Measurements from ENCODE around the gene SLC13A4.

DNA sequence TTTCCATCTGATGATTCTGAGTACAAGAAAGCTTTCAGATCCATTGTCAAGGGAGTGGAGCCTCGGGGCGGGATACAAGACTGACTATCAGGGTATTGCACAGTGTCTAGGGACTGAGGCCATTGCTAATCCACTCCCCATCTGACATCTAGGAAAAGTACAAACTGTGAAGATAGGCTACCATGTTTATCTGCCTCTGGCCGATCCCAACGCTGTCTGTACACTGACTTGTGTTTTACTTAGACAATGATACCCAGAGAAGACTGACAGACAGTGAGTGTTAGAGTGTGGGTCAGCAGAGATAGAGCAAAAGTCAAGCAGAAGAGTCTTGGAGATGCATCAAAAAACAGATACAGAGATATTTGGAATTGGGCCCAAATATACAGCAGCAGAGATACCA is 3.1 kb upstream of the SLC13A4 start:
- TF ChIP-seq, protein P1, sequence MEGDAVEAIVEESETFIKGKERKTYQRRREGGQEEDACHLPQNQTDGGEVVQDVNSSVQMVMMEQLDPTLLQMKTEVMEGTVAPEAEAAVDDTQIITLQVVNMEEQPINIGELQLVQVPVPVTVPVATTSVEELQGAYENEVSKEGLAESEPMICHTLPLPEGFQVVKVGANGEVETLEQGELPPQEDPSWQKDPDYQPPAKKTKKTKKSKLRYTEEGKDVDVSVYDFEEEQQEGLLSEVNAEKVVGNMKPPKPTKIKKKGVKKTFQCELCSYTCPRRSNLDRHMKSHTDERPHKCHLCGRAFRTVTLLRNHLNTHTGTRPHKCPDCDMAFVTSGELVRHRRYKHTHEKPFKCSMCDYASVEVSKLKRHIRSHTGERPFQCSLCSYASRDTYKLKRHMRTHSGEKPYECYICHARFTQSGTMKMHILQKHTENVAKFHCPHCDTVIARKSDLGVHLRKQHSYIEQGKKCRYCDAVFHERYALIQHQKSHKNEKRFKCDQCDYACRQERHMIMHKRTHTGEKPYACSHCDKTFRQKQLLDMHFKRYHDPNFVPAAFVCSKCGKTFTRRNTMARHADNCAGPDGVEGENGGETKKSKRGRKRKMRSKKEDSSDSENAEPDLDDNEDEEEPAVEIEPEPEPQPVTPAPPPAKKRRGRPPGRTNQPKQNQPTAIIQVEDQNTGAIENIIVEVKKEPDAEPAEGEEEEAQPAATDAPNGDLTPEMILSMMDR (IDR thresholded peaks at IDR 0.05; ENCODE audit: extremely low read depth in 1 of 2, insufficient read depth in 1 of 2, low read depth in 1 of 2, low read length in 2 of 2) = no peak
- TF ChIP-seq MYC (IDR thresholded peaks at IDR 0.05; ENCODE audit: low read depth, low read length) (no peak), POLR2AphosphoS5 (IDR thresholded peaks at IDR 0.05; ENCODE audit: insufficient read depth, low read depth, low read length) (no peak), EZH2 (IDR thresholded peaks at IDR 0.05; ENCODE audit: borderline replicate concordance, low read depth, low read length, severe bottlenecking) (no peak), JUN (IDR thresholded peaks at IDR 0.05; ENCODE audit: borderline replicate concordance, insufficient read depth, insufficient read length, low read depth) (no peak), GATA2 (IDR thresholded peaks at IDR 0.05; ENCODE audit: insufficient read depth, insufficient read length, low read depth, low read length) (no peak), FOS (IDR thresholded peaks at IDR 0.05; ENCODE audit: borderline replicate concordance, insufficient read depth, low read length) (no peak), POLR2A (IDR thresholded peaks at IDR 0.05; ENCODE audit: low read depth, low read length) (no peak)
- TF ChIP-seq, protein P2, sequence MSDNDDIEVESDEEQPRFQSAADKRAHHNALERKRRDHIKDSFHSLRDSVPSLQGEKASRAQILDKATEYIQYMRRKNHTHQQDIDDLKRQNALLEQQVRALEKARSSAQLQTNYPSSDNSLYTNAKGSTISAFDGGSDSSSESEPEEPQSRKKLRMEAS (IDR thresholded peaks at IDR 0.05; ENCODE audit: insufficient read depth, insufficient read length) = no peak
